Fibroblast of lung (primary cell): ENCODE data around the gene HP.

Experiments used
- EZH2 ChIP-seq: IDR thresholded peaks from 2 replicates; pipeline ENCODE4 v1.5.1; 2012; ENCODE audit warnings: low read length, control low read depth, mild to moderate bottlenecking; ENCODE audit errors: missing control alignments
- TF ChIP-seq, protein P1 (sequence below), 2 donors: IDR thresholded peaks in 1 of 2; conservative IDR thresholded peaks in 1 of 2; 1 replicate in 1 of 2; 2 replicates in 1 of 2; pipeline ENCODE4 v1.5.1; 2011 to 2012; ENCODE audit warnings: low read length in 2 of 2, control low read depth in 1 of 2, inconsistent platforms in 1 of 2, low read depth in 1 of 2, mild to moderate bottlenecking in 1 of 2

DNA sequence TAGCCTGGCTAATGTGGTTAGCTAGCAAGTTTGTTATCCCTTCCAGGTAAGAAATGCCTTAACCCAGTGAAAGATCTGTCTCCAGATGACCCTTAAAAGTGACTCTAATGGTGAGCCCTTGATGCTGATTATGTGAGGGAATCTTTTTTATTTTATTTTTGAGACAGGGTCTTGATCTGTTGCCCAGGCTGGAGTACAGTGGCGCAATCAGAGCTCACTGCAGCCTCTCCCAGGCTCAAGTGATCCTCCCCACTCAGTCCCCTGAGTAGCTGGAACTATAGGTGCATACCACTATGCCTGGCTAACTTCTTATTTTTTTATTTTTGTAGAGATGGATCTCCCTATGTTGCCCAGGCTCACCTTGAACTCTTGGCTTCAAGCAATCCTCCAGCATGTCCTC is 10.8 kb upstream of the HP start:
- TF ChIP-seq, protein P1, sequence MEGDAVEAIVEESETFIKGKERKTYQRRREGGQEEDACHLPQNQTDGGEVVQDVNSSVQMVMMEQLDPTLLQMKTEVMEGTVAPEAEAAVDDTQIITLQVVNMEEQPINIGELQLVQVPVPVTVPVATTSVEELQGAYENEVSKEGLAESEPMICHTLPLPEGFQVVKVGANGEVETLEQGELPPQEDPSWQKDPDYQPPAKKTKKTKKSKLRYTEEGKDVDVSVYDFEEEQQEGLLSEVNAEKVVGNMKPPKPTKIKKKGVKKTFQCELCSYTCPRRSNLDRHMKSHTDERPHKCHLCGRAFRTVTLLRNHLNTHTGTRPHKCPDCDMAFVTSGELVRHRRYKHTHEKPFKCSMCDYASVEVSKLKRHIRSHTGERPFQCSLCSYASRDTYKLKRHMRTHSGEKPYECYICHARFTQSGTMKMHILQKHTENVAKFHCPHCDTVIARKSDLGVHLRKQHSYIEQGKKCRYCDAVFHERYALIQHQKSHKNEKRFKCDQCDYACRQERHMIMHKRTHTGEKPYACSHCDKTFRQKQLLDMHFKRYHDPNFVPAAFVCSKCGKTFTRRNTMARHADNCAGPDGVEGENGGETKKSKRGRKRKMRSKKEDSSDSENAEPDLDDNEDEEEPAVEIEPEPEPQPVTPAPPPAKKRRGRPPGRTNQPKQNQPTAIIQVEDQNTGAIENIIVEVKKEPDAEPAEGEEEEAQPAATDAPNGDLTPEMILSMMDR (conservative IDR thresholded peaks at IDR 0.05 in 1 of 2, IDR thresholded peaks at IDR 0.05 in 1 of 2; ENCODE audit: low read depth in 1 of 2, low read length in 2 of 2), result no peak
- TF ChIP-seq EZH2, result no peak
